DMS 273 (cell line): ENCODE data around the gene FBXO31.
A peak's percentile ranks its signal among the peaks of the same experiment; 100 is the strongest.

Experiments used
- DNase-seq: peaks from one replicate; lab custom pipeline; 2025; ENCODE audit not compliant: unreplicated experiment; lab: John Stamatoyannopoulos, UW

The FBXO31 gene

DNA sequence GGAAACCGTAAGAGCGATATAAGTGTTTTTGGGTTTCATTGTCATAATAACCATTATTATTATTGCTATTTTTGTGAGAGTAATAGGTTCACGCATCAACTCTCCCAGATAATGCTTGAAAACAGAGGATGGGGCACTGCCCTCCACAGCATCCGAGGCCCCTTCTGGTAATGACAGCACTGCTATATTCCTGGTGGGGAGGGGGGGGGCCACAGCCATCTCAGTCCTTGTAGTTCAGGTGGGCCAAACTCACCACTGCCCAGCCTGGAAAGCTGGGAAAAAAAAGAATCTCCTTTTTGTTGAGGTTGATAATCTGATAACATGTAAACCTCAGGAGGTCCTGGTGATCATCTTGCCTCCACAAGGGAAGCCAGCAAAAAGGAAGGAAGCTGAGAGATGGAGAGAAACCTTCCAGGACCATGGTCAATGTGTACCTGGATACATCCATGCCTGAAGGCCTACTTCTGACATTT lies 67.1 kb downstream of the FBXO31 start:
- no peak for DNase-seq

DNA sequence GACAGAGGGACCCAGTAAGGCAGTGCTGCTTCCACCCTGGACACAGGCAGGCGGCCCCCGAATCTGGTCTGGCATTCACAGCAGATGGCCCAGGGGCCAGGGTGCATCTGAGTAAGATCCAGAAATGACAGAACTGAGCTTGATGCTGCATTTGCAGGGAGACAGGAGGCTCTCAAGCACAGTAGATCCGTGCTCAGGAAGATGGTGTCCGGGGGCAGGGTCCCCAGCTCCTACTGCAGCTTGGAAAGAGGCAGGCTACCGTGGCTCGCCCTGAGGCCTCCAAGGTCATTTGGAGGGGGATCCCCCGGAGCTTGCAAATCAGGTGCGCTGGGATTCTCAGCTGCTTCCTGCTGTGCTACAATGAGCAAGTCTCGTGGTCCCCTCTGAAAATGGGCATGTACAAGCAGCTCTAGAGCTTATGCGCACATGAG lies 68.6 kb downstream of the FBXO31 start:
- peak; percentile 78 for DNase-seq

DNA sequence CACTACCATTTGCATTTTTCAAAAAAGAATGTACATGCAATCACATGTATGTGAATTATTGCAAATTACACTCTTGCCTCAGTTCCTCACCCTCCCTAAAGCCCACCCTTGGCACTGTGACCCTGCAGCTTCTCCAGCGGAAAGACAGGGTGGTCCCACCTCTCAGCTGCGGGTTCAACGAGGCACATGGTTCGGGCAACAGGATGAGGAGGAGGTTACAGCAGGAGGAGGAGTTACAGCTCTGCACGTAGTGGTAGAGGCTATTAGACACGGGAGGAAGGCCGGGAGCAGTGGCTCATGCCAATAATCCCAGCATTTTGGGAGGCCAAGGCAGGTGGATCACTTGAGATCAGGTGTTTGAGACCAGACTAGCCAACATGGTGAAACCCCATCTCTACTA lies 71.6 kb downstream of the FBXO31 start:
- no peak for DNase-seq

DNA sequence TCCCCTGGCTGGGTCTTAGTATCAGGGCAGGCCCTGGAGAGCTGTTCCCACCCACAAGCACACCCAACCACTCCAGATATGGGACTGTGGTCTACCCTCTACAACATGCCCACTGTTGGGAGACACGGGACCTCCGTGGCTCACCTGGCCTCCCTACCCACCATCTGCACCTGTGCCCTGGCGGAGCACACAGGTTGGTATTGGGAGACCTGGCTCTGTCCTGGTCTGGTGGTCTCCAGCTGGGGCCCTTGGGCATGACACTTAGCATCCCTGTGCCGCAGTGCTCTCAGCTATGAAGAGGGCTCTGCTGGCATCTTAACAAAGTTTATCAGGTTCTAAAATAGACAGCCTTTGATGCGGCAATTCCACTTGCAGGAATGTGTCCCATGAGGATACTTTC lies 72.2 kb downstream of the FBXO31 start:
- DNase-seq, result no peak

DNA sequence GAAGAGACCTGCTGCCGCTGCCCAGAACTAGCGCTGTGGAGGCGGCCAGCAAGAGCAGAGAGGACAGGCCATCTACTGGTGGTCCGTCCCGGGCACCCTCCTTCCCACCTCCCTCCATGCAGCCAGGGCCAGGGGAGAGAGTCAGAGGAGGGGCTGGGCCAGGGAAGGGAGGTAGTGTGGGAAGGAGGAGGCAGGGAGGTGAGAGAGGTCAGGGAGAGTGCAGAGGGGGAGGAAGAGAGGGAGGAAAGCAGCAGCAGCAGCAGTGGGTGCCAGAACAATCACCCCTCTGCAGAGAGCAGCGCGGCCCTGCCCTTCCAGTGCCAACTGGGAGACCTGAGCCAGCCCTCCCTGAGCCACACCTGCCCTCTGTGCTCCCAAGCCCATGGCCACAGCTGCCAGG lies 73.0 kb downstream of the FBXO31 start:
- no peak for DNase-seq

DNA sequence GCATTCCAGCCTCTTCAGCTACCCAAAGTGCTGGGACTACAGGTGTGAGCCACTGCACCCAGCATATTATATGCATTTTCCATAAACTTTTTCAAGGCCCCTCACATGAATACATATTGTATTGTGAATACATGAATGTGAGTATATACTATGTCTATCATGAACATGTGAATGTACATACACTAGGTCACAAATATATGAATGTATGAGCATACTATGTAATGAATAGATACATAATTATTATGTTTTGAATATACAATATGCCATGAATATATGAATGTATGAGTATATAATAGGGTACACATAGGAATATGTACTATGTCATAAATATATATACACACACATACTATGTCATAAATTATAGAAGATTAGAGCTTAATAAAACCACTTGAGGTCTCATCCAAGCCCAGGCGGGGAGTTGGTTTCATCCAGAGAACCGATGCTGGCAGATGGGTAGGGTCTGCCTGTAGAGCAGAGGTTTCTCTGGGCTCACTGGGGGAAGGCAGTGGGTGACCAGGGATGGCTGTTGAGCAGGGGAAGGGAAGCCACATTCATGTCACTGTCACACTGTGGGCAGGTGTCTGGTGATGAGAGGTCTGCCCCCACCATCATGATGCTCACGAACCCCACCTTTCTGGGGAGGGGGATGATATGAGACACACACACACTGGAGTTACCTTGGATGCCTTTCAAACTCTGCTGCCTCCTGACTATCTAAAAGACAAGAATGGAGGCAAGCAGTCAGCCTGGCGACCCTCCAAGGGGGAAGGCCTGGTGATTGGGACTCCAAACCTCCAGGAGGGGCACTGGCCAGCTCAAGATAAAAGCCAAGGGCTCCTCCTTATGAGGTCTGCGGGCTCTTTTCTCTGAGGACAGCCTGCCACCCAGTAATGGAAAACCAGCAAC lies 73.7 kb downstream of the FBXO31 start:
- no peak for DNase-seq

DNA sequence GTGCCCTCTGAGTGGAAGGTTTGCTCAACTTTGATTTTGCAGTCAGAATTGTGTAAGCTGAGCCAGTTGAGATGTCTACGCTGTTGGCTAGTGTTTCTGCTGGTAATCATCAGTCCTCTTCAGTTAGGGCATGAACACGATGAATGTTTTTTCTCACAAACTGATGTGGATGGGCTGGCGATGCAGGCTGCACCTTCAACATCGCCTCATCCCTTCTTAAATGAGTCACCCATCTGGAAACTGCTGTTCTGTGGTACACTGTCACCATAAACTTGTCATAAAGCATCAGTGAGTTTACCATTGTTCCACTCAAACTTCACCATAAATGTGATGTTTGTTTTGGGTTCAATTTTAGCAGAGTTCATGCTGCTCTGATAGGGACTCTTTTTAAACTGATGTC lies 74.8 kb downstream of the FBXO31 start:
- DNase-seq, result no peak

DNA sequence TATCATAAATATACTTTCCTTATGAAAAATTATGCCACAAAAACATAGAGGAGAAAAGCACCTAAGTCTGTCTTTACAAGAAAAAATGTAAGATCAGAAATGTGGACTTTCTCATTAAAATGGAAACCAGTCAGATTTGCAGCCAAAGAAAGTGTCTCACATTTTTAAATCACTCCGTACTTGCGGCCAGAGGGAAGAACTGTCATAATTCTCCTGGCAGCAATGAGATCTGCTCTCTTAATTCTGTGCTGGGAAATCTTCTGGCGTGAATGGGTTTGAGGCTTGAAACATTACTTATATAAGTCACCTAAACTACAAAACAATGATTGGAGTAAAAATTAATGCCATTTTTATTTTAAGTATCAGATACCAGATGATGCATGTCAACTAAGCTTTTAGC lies 77.1 kb downstream of the FBXO31 start:
- DNase-seq, result no peak

DNA sequence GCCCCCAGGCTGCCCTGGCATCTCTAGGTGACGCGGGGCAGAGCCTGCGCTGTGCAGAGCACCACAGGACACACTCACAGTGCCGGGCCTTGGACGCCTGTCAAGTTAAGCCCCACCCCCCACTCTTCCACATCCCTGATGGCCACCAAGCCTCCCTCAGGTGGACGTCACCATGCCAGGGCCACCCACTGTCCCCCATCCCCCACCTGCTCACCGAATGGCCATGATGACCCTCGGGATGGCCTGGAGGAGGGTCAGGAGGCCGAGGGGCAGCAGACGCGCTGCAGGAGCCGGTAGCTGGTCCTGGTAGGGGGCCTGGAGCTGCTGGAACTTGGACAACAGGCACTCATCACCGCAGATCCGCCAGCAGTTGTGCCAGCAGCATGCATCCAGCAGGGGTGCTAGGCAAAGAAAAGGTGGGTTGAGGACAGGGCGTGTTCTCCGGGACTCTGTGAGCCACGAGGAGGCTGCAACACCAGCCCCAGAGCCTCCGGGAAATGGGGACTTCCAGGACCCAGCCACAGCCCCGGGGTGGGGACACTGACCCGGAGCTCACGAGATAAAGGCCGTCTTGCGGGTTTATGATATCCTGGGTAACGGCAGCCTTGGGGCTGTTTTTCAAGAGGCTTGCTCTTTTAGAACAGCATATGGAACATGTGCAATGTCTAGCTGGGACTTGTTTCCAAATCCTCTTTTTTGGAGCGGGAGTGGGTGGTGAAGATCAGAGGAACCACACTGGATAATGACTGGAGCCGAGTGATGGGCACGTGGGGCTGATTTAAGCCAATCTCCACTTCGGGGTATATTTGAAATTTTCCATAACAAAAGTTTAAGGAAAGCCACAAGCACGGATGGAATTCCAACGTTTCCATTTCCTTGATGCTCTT lies 77.8 kb downstream of the FBXO31 start:
- DNase-seq, result peak; percentile 90

DNA sequence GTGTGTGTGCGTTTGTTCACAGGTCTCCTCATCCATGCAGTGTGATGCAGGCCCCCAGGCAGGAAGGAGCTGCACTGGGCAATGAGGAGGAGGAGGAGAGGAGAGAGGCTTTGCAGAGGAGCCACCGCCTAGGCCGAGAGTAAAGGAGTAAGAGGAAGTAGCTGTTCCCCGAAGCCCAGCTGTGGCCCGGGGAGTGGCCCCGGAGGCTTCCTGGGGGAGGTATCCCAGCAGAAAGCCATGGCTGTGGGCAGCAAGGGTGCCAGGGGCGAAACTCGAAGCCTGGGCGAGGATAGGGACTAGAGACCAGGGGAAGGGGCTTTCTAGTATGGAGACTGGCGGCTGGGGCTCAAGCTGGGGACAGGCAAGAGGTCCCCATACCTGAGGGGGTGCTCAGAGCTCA lies 78.6 kb downstream of the FBXO31 start:
- no peak for DNase-seq

DNA sequence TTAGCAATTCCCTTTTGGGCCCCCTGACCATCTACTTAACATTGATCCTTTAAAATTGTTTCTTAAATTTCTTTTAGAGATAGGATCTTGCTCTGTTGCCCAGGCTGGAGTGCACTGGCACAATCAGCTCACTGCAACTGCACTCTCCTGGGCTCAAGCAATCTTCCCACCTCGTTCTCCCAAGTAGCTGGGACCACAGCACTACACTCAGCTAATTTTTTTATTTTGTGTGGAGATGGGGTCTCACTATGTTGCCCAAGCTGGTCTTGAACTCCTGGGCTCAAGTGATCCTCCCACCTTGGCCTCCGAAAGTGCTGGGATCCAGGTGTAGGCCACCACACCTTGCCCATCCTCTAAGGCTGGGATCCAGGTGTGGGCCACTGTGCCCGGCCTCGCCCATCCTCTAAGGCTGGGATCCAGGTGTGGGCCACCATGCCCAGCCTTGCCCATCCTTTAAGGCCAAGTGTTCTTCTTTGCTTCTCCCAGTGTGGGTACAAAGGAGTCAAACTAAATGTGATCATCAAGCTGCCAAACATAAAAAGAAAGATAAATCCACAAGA lies 79.5 kb downstream of the FBXO31 start:
- DNase-seq, result no peak

DNA sequence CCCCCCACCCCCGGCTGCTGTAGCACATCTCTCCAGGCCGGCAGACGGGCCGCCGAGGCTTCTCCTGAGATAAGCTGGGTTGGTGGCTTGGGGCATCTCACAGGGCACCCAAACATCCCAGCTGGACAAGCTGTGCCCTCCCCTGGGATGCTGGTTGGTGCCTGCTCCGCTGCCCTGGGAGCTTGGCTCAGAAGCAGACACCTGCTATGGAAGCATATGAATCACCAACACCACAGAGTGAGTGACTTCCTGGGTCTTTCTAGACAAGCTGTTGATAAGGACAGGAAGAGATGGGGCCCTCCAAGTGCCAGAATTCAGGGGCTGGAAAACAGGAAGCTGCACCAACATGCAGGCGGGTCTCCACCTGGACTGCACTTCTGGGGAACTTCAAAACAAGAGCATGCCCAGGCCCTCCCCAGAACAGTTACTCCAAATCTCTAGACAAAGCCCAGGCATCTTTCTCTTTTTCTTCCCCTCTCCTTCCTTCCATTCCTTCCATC lies 80.1 kb downstream of the FBXO31 start:
- DNase-seq, result no peak

DNA sequence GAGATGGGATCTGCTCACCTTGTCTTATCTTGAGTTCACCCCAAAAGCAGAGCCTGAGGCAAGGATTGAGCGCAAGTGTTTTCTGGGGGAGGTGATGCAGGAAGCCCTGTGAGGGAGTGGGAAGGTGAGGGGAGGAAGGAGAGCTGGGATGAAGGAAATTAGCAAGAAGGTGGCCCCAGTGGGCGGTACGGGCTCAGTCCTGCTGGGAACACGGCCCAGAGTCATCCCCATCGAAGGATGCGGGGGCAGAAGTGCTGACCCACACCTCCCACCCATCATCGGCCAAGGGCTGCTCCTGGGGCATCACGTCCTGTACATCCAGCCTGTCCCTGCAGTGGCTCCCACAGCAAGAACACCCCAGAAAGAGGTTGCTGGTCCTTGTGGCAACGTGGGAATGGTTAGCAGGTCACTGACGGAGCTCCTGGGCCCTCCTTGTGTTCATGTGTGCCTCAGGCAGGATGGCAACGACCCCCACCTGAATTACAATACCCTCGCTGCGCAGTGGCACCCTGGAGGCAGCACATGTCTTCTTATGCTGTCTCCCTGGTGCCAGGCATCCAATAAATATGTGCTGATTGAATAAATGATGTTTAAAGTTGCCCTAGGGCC lies 84.6 kb downstream of the FBXO31 start:
- DNase-seq, result no peak

DNA sequence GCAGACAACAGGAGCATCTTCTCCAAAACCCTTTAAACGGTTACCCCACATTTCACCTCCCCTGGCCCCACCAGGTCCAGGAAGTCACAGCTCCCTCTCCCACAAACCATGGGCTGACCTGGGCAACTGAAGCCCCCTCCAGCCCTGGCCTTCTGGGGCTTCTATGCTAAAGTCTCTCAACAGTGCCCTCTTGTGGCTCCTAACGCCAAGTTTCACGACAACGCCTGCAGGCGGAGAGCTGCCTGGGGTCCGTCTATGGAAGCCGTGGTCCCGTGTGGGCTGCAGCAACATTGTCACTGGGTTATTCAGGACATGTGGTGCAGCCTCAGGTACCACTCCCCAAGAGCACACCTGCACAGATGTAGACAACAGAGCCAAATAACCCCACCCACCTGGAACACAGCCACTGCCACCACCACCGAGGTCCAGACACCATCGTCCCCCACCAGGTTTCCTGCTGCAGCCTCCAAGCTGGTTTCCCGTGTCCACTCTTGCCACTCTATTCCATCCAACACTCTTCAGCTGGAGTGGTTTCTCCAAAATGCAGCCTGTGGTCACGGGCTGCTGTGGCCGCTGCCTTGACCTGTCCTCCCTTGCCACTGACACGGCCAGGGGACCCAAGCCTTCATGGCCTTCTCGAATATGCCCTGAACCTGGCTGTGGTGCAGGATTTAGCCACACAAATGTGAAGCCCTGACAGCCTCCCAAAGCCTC lies 85.5 kb downstream of the FBXO31 start:
- DNase-seq, result peak; percentile 68

DNA sequence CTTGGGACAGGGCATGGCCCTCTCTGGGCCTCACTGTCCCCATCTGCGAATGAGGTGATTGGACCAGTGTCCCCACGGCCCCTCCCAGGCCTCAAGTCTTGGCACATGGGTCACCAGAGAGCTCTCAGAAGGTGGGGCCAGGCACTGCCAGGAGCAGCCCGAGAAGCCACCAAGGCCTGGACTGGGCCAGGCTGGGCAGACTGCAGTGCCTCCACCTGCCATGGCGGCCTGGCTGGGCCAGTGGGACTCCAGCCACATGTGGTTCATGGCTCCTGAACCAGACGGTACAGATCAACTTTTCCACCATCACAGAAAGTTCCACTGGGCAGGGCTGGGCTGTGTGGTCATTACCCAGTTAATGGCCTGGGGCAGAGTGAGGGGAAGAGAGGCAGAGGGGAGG lies 86.2 kb downstream of the FBXO31 start:
- DNase-seq, result no peak

DNA sequence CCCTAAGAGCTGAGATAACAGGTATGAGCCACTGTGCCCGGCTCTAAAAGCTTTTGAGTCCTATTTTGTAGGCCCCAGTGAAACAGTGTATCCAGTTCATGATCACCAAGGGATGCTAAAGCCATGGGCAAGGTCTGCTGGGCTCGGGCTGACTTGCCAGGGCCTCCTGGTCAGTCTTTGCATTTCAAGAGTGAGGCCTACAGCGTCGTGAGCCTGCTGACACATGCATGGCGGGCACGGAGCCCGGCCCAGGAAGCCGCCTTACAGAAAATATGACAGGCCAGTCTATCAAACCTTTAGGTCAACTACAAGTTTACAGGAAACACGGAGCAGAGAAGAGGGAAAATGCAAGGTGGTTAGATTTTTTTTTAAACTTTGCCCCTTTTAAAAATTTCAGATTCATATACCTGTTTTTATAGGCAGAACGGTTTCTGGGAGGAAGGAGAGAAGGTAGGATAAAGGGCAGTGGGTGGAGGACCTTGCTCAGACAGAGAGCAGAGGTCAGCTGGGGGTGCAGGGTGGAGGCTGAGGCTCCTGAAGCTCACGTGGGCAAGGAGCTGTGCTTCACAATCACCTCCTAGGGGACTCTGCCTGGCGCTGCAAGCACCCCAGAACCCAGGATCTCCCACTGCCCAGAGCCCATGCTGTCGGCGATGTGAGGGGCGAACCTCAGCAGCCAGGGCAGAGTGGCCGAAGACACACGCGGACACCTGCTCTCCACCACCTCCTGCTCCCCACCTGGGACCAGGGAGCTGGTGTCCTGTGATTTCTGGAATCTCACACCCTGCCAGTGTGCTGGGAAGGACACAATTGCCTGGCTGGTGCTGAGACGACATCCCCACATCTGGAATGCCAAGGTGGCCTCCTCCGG lies 87.7 kb downstream of the FBXO31 start:
- DNase-seq, result no peak

DNA sequence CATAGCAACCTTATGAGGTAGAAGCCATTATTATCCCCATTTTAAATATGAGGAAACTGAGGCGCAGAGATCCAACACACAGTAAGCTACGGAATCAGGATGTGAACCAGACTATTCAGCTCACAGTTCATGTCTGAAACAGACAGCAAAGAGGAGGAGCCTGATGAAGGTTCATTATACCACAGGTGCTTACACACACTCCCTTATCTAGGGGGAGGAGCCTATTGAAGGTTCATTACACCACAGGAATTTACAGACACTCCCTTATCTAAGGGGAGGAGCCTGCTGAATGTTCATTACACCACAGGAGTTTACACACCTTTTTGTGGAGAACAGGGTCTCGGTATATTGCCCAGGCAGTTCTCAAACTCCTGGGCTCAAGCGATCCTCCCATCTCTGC lies 88.3 kb downstream of the FBXO31 start:
- DNase-seq, result peak; percentile 42

DNA sequence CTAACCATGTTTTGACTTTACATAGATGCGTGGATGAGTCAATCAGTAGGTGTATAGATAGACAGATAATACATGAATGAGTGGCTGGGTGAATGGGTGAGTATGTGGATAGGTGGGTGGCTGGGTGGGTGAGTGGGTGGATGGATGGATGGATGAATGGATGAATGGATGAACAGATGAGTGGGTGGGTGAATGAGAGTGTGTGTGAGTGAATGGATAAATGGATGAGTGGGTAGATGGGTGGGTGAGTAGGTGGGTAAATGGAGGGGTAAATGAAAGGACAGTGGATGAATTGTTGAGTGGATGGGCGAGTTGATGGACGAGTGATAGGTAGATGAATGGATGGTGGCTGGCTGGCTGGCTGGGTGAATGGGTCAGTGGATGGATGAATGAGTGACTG lies 89.6 kb downstream of the FBXO31 start:
- DNase-seq, result no peak

DNA sequence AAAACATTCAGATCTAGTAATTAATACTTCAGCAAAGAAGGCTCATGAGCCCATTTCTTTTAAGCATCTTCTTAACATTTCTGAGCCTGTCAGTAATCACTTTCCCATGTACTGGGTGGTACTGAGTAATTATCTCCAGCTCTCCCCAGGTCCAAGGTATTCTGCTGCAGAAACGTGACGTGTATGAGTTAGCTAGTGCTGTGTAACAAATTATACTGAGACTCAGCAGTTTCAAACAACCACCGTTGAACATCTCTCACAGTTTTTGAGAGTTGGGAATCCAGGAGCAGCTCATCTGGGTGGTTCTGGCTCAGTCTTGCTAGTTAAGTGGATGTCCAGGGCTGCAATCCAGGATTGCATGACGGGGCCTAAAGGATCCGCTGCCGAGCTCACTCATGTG lies 91.6 kb downstream of the FBXO31 start:
- DNase-seq, result no peak
